ENCODE results near the gene AKIRIN2.

- TF ChIP-seq, protein P1, sequence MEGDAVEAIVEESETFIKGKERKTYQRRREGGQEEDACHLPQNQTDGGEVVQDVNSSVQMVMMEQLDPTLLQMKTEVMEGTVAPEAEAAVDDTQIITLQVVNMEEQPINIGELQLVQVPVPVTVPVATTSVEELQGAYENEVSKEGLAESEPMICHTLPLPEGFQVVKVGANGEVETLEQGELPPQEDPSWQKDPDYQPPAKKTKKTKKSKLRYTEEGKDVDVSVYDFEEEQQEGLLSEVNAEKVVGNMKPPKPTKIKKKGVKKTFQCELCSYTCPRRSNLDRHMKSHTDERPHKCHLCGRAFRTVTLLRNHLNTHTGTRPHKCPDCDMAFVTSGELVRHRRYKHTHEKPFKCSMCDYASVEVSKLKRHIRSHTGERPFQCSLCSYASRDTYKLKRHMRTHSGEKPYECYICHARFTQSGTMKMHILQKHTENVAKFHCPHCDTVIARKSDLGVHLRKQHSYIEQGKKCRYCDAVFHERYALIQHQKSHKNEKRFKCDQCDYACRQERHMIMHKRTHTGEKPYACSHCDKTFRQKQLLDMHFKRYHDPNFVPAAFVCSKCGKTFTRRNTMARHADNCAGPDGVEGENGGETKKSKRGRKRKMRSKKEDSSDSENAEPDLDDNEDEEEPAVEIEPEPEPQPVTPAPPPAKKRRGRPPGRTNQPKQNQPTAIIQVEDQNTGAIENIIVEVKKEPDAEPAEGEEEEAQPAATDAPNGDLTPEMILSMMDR (conservative IDR thresholded peaks at IDR 0.05) = no peak
- no peak for TF ChIP-seq ZFX (IDR thresholded peaks at IDR 0.05)
Observed at GRCh38 chr6:87630746-87631145, 71.3 kb downstream of the AKIRIN2 start.
